SH-SY5Y (cell line): ENCODE results near the gene TAF8.
A peak's percentile ranks its signal among the peaks of the same experiment; 100 is the strongest.

Experiments
- GATA2 ChIP-seq: IDR thresholded peaks from 2 replicates; pipeline ENCODE4 v1.6.1; 2011; ENCODE audit warnings: mild to moderate bottlenecking, low read depth, low read length
- GATA3 ChIP-seq: IDR thresholded peaks from 2 replicates; pipeline ENCODE4 v1.6.1; 2011; ENCODE audit warnings: low read depth, mild to moderate bottlenecking, low read length, moderate library complexity

The TAF8 gene

GRCh38 chr6:42106112-42107023, 56.0 kb downstream of the TAF8 start:
- TF ChIP-seq GATA2 (no peak), GATA3 (no peak)

GRCh38 chr6:42108071-42108470, 57.7 kb downstream of the TAF8 start:
- no peak for TF ChIP-seq GATA2
- no peak for TF ChIP-seq GATA3

- TF ChIP-seq GATA3 = no peak
Observed at GRCh38 chr6:42110683-42111082, 60.4 kb downstream of the TAF8 start.

- TF ChIP-seq GATA2 (no peak), GATA3 (no peak)
Observed at GRCh38 chr6:42112351-42112750, 62.0 kb downstream of the TAF8 start.

GRCh38 chr6:42113936-42114636, 63.8 kb downstream of the TAF8 start:
- TF ChIP-seq GATA2 = no peak
- no peak for TF ChIP-seq GATA3

GRCh38 chr6:42117843-42118161, 67.5 kb downstream of the TAF8 start:
- no peak for TF ChIP-seq GATA2
- TF ChIP-seq GATA3 = no peak

GRCh38 chr6:42118162-42119001, 68.1 kb downstream of the TAF8 start:
- TF ChIP-seq GATA3 (no peak), GATA2 (peak; percentile 56)

GRCh38 chr6:42120895-42121865, 70.9 kb downstream of the TAF8 start:
- TF ChIP-seq GATA3 (no peak), GATA2 (no peak)

- no peak for TF ChIP-seq GATA2
- TF ChIP-seq GATA3 = no peak
Observed at GRCh38 chr6:42123379-42124103, 73.2 kb downstream of the TAF8 start.

- no peak for TF ChIP-seq GATA3
- TF ChIP-seq GATA2 = no peak
Observed at GRCh38 chr6:42124223-42124836, 74.0 kb downstream of the TAF8 start.

- no peak for TF ChIP-seq GATA3
- TF ChIP-seq GATA2 = no peak
Observed at GRCh38 chr6:42125231-42125630, 74.9 kb downstream of the TAF8 start.

- TF ChIP-seq GATA3 (no peak), GATA2 (no peak)
Observed at GRCh38 chr6:42125663-42126062, 75.3 kb downstream of the TAF8 start.
